Caco-2 (cell line): Measurements from ENCODE around the gene CROCC2. TPM values are rescaled to one million over a fixed set of nuclear protein-coding genes. Genes with fewer than 3 reads are reported as not detected.

Experiments
- BruUV-seq: library from RNA; stranded (reverse); fragments of 400-500 nt; replicated peaks from 2 replicates; lab custom pipeline; 2021; lab: Mats Ljungman, UMichigan
- CTCF ChIA-PET: fragments of 300-600 bp; sonication (Branson Sonifier 250); formaldehyde crosslinking; loops from one replicate; lab custom pipeline; 2022; ENCODE audit warnings: antibody characterized with exemption; lab: Charles Lee
- POLR2A ChIA-PET: fragments of 300-600 bp; sonication (Branson Sonifier 250); formaldehyde crosslinking; loops from one replicate; lab custom pipeline; 2022; ENCODE audit warnings: antibody characterized with exemption; lab: Charles Lee
- DNase-seq, 2 experiments: peaks; one replicate each; pipeline versions ENCODE4 v3.0.0 to v3.0.0-alpha.2; 2020 to 2022
- H3K27me3 ChIP-seq: replicated peaks from 2 replicates; pipeline ENCODE4 v1.6.0; 2011; ENCODE audit warnings: low read length; ENCODE audit not compliant: control insufficient read depth, insufficient read depth
- H3K36me3 ChIP-seq: 2 replicates; pipeline ENCODE4 v1.5.1; 2011; ENCODE audit warnings: low read length; ENCODE audit not compliant: control insufficient read depth, insufficient read depth
- H3K4me1 ChIP-seq: fragments of 250-450 bp; sonication (Bioruptor Pico); 2 replicates; pipeline ENCODE4 v1.5.1; 2020; ENCODE audit warnings: mild to moderate bottlenecking
- H3K4me3 ChIP-seq: 2 replicates; pipeline ENCODE4 v1.5.1; 2011; ENCODE audit warnings: low read depth, mild to moderate bottlenecking, control low read depth, low read length
- H3K9me3 ChIP-seq: fragments of 250-450 bp; sonication (Bioruptor Pico); 2 replicates; pipeline ENCODE4 v1.5.1; 2020; ENCODE audit warnings: mild to moderate bottlenecking, moderate library complexity
- H3K27ac Mint-ChIP-seq: one replicate; pipeline ENCODE4 v1.8.0; 2022; ENCODE audit warnings: mixed read lengths; ENCODE audit not compliant: unreplicated experiment
- H3K27me3 Mint-ChIP-seq: one replicate; pipeline ENCODE4 v1.8.0; 2022; ENCODE audit warnings: mixed read lengths; ENCODE audit not compliant: insufficient read depth, unreplicated experiment
- H3K36me3 Mint-ChIP-seq: one replicate; pipeline ENCODE4 v1.8.0; 2022; ENCODE audit warnings: mild to moderate bottlenecking, mixed read lengths; ENCODE audit not compliant: insufficient read depth, unreplicated experiment
- H3K4me1 Mint-ChIP-seq: one replicate; pipeline ENCODE4 v1.8.0; 2022; ENCODE audit warnings: low read depth, mixed read lengths; ENCODE audit not compliant: unreplicated experiment
- H3K4me3 Mint-ChIP-seq: one replicate; pipeline ENCODE4 v1.8.0; 2022; ENCODE audit warnings: mild to moderate bottlenecking, moderate library complexity, mixed read lengths; ENCODE audit not compliant: unreplicated experiment
- H3K9me3 Mint-ChIP-seq: one replicate; pipeline ENCODE4 v1.8.0; 2022; ENCODE audit warnings: mixed read lengths; ENCODE audit not compliant: unreplicated experiment
- CTCF ChIP-seq, 2 experiments: fragments of 200-600 bp in 1 of 2; IDR thresholded peaks; 1 replicate in 1 of 2; 2 replicates in 1 of 2; pipeline versions ENCODE4 v1.5.1 to v1.8.0; 2011 to 2022; ENCODE audit warnings: antibody characterized with exemption in 1 of 2, control low read depth in 1 of 2, inconsistent platforms in 1 of 2, low read depth in 1 of 2, low read length in 1 of 2, mild to moderate bottlenecking in 1 of 2, moderate library complexity in 1 of 2; ENCODE audit not compliant: insufficient read depth in 1 of 2, severe bottlenecking in 1 of 2, unreplicated experiment in 1 of 2
- intact Hi-C: fragments of 100-400 bp; cut with micrococcal nuclease; formaldehyde crosslinking; loops from one replicate; pipeline ENCODE4 v1.10.0; 2022; ENCODE audit not compliant: unreplicated experiment
- total RNA-seq: library from RNA; stranded (reverse); gene quantifications from 2 replicates; pipeline ENCODE4 v1.2.3, GENCODE V29; 2022

CROCC2 gene
- total RNA-seq, 1 experiment from 2014 or later = not detected

- no TSS peak for BruUV-seq
- CTCF ChIA-PET = interaction anchor here (1.1 kb wide), 1 partner anchor 17 kb away, joined by 3 read pairs; no protein-coding TSS in a partner anchor
- Mint-ChIP-seq H3K27me3 (peaks cover 3% of the 10 kb centered on the region), H3K9me3 (no peaks in the 10 kb centered on the region), H3K4me3 (no peak overlapping the region), H3K4me1 (peaks cover 10% of the 10 kb centered on the region), H3K27ac (no peak overlapping the region), H3K36me3 (peaks cover 15% of the 10 kb centered on the region)
- Histone ChIP-seq H3K36me3 (no peaks in the 10 kb centered on the region), H3K27me3 (no peaks in the 10 kb centered on the region), H3K9me3 (no peaks in the 10 kb centered on the region), H3K4me3 (no peak overlapping the region), H3K4me1 (peaks cover 16% of the 10 kb centered on the region)
- POLR2A ChIA-PET = no interaction called here
- DNase-seq = no peak
- TF ChIP-seq CTCF (IDR thresholded peaks at IDR 0.05; ENCODE audit: insufficient read depth in 1 of 2, low read depth in 1 of 2, low read length in 1 of 2, severe bottlenecking in 1 of 2, unreplicated experiment in 1 of 2) = no peak
- intact Hi-C loops = no loop called here
Measured at GRCh38 chr2:240904216-240905175, 1.6 kb upstream of the CROCC2 start.

GRCh38 chr2:240905176-240905781, 857 bp upstream of the CROCC2 start:
- CTCF ChIA-PET = interaction anchor here (1.1 kb wide), 1 partner anchor 16 kb away, joined by 3 read pairs; no protein-coding TSS in a partner anchor
- TF ChIP-seq CTCF (IDR thresholded peaks at IDR 0.05; ENCODE audit: insufficient read depth in 1 of 2, low read depth in 1 of 2, low read length in 1 of 2, severe bottlenecking in 1 of 2, unreplicated experiment in 1 of 2) = no peak
- no peaks in the 10 kb centered on the region for H3K27me3 ChIP-seq

GRCh38 chr2:240906911-240907590, 915 bp downstream of the CROCC2 start:
- intact Hi-C loops = no loop called here
- Mint-ChIP-seq H3K36me3 (peaks cover 15% of the 10 kb centered on the region), H3K4me1 (peaks cover 10% of the 10 kb centered on the region), H3K27ac (no peak overlapping the region), H3K27me3 (peaks cover 6% of the 10 kb centered on the region), H3K4me3 (no peak overlapping the region), H3K9me3 (no peaks in the 10 kb centered on the region)
- no peak for DNase-seq
- POLR2A ChIA-PET = no interaction called here
- H3K4me1 ChIP-seq = peaks cover 14% of the 10 kb centered on the region
- H3K27me3 ChIP-seq = no peaks in the 10 kb centered on the region
- no peak overlapping the region for H3K4me3 ChIP-seq
- BruUV-seq = no TSS peak
- no peak for TF ChIP-seq CTCF (IDR thresholded peaks at IDR 0.05; ENCODE audit: insufficient read depth in 1 of 2, low read depth in 1 of 2, low read length in 1 of 2, severe bottlenecking in 1 of 2, unreplicated experiment in 1 of 2)
- CTCF ChIA-PET = no interaction called here
- H3K36me3 ChIP-seq = no peaks in the 10 kb centered on the region
- no peaks in the 10 kb centered on the region for H3K9me3 ChIP-seq

More at GRCh38 chr2:240905176-240905781, 857 bp upstream of the CROCC2 start:
- peaks cover 10% of the 10 kb centered on the region for H3K4me1 Mint-ChIP-seq
- Histone ChIP-seq H3K4me1 (peaks cover 16% of the 10 kb centered on the region), H3K9me3 (no peaks in the 10 kb centered on the region), H3K36me3 (no peaks in the 10 kb centered on the region), H3K4me3 (no peak overlapping the region)
- intact Hi-C loops = no loop called here
- DNase-seq = no peak
- no peak overlapping the region for H3K27ac Mint-ChIP-seq
- POLR2A ChIA-PET = no interaction called here
- H3K4me3 Mint-ChIP-seq = no peak overlapping the region
- no peaks in the 10 kb centered on the region for H3K9me3 Mint-ChIP-seq
- BruUV-seq = no TSS peak
- H3K36me3 Mint-ChIP-seq = peaks cover 15% of the 10 kb centered on the region
- H3K27me3 Mint-ChIP-seq = peaks cover 3% of the 10 kb centered on the region
